ENCODE data around the gene PARG.
"Not testable (repeated sequence)": the region's sequence is repeated elsewhere in the genome, so short reads cannot be mapped to it uniquely, and the experiment has no call there.

PARG gene

DNA sequence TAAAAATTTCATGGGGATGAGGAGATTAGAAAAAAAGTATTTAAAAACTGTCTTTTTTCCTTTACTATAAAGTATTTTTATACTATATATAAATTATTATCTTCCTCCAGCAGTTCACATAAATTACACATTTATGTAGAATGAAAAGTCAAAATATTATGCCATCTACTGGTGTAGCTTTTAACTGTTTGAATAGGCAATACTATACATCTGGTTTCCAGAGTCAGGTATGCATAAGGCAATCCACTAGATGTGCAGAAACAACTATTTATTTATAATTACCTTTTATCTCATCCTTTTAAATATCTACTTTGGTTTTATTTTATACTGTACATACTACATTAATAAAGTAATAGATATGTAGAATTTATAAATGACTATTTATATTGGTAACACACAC lies 25.4 kb downstream of the PARG start:
- DNase-seq (ENCODE audit: low read depth); H3K4me3 ChIP-seq (ENCODE audit: low read depth, low read length): not testable (repeated sequence)

DNA sequence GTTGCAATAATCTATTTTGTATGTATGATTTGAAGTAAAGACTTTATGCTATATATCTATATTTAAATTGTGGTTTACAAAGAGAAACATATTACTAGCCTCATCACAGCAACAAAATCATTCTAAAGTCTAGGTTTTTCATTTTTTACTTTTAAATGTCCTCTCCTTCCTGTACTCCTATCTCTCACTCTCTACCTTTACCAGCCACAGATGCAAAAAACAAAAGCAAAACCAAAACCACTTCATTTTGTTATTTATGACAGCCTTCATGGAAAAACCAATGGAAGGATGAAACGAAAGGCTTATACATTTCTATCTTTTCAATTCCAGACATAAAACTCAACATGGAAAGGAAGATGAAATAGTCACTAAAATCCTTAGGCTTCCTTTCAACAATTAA lies 31.5 kb downstream of the PARG start:
- DNase-seq (ENCODE audit: low read depth); H3K4me3 ChIP-seq (ENCODE audit: low read depth, low read length): not testable (repeated sequence)

DNA sequence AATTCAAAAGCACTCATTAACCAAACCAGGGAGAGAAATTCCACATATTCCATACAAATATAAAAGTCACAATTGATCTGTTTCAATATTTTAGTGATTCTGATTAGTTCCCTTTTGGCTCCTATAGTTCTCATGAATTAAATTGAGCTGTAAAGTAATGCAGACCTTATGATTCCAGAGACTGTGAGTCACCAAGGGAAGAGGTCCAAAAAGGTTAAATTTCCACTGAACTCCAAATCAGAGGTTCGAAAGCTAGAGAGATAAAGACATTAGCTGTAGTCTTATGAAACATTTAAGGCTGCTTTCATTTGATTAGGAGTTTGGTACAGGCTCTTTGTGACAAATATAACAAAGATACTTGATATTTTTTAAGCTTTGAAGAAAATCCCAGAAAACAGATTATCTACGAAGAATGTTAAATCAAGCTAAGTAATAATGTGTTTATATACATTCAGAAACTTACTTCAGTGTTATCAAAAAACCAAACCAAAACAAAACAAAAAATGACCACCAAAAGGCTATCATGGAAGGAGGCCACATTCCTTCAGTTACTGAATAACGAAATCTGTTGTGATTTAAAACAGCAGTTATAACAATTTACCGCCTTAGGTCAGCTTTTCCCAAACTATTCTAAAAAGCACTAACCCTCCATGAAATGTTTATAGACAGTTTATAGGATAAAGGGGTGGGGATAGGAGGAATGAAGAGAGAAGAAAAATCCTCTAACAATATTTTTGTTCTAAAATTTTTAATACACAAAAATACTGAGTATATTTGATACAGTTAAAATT lies 33.3 kb downstream of the PARG start:
- DNase-seq (ENCODE audit: low read depth); H3K4me3 ChIP-seq (ENCODE audit: low read depth, low read length): not testable (repeated sequence)

DNA sequence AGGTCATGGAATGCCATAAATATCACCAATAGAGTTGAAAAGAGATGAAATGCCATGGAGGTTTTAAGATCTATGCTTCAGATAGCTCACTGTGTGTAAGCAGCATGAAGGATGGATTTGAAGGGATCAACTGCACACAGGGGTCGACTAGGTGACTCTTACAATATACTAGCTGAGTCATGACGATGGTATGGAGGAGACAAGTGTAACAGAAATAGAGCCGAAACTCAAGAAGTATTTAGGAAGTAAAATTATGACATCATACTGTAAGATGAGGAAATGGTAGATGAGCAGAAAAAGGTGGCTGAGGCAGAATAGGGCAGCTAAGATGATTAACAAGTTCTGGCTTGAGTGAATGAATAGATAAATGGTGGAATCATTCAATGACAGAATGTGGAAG lies 38.0 kb downstream of the PARG start:
- not testable (repeated sequence) for DNase-seq (ENCODE audit: low read depth); H3K4me3 ChIP-seq (ENCODE audit: low read depth, low read length)

DNA sequence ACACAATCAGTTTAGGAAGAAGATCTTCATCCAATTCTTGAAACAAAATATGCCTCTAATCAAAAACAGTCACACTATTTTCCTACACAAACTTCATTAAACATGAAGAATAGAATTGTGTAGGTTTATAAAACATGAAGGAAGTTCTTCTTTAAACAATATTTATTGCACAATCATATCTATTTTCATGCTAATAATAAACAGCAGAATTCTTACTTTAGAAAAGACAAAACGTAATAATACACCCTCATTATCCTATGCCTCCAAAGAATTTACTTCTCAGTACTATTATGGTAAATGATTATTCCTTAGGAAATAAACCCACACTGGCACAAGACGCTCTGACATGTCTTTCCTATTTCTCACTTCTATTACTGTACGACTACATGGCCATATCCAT lies 41.4 kb downstream of the PARG start:
- H3K4me3 ChIP-seq (ENCODE audit: low read depth, low read length); DNase-seq (ENCODE audit: low read depth): not testable (repeated sequence)

DNA sequence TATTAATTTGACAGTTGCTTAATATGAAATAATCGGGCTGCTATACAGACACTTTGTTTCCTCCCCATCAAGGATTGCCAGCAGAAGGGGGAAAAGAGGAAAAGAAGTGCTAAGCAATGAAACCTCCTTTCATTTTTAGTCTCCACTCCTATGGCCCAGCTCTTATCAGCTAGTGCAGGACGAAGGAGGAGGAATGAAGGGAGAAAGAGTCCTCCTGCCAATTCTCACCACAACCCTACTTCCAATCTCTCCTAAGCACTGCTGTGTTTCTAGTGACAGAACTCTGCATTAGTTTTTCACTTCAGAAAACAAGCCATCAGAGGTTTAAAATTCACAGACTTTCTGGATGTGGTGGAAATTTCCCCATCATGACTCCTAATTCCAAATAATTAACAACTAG lies 41.8 kb downstream of the PARG start:
- not testable (repeated sequence) for H3K4me3 ChIP-seq (ENCODE audit: low read depth, low read length); DNase-seq (ENCODE audit: low read depth)

DNA sequence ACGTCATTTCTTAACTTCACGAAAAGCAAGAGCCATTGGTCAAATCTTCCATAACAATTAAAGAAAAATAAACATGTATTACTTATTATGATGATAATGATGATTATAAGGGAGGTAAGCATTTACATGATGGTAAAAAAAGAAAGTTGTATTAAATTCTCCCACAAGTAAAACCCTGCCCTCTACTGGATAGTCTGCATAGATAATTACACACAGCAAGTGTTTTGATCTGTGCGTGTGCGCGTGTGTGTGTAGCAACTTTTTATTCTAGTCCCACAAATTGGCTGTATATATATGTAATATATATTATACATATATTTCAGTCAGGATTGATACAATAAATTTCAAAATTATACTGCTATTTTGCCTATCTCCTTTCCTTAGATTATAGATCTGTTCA lies 51.8 kb downstream of the PARG start:
- not testable (repeated sequence) for H3K4me3 ChIP-seq (ENCODE audit: low read depth, low read length); DNase-seq (ENCODE audit: low read depth)

DNA sequence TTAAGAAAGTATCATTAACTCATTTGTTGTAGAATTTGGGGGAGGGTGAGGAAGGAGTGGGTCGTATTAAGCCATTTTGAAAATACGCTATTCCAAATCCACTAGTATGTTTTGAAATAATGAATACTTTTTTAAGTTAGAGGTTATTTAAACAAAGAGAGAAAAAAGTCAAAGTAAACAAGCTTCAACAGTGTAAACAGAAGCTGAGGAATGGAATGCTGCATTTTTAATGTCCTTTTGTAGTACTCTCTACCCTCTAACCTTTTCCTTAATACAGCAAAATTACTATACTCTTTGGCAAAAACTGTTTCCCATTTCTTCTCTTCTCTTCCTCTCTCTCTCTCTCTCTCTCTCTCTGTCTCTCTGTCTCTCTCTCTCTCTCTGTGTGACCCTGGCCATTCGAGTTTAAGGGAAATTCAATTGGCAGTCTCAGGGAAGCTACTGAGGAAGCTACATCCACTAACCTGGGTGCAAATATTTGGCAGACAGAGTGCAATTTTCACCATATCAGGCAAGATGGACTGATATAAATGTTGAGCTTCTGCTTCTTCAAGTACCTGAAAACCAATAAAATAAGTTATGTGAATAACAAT lies 57.0 kb downstream of the PARG start:
- not testable (repeated sequence) for DNase-seq (ENCODE audit: low read depth); H3K4me3 ChIP-seq (ENCODE audit: low read depth, low read length)

DNA sequence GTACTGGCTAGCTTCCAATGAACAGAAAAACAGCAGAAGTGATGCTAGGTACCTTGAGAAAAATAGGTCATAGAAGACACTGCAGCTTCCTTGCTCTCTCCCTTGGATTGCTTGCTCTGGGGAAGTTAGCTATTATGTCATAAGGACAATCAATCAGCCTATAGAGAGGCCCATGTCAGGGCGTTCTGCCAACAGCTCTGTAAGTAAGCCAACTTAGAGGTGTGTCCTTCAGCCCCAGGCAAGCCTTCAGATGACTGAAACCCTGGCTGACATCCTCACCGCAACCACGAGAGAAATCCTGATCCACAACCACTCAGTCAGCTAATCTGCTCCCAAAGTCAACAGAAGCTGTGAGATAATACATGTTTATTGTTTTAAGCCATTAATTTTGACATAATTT lies 58.0 kb downstream of the PARG start:
- not testable (repeated sequence) for H3K4me3 ChIP-seq (ENCODE audit: low read depth, low read length); DNase-seq (ENCODE audit: low read depth)

DNA sequence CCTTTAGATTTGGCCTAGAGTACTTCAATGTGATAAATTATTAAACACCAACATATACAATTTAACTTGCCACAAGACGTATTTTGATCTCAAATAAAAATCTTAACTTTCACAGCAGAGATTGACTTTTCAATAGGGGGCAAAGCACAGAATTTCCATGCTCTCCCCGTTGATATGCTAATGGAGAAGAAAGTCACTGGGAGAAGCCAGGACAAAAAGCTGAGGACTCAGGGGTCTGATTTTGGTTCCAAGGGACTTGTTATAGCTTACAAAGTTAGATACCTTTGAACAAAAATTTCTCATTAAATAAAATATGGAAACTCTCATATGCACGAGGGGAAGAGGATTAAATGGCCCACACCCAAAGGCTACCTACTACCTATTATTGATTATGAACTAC lies 59.5 kb downstream of the PARG start:
- H3K4me3 ChIP-seq (ENCODE audit: low read depth, low read length); DNase-seq (ENCODE audit: low read depth): not testable (repeated sequence)

DNA sequence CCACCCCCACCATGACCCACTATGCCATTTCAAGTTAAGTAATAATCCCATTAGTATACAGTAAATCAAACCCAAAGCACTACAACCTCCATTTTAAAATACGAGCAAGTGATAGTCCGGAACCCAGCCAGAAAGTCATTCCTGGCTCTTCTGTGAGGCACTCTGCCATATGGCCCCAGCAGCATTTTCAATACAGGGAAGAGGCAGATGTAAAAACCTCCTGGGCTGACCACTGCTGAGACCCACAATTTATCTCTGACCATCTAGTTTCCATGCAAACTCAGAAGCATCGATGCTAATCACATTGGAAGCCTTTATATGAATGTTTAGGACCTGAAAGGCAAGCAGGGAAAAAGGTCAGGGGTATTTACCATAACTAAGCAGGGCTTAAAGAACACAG lies 69.1 kb downstream of the PARG start:
- not testable (repeated sequence) for H3K4me3 ChIP-seq (ENCODE audit: low read depth, low read length); DNase-seq (ENCODE audit: low read depth)

DNA sequence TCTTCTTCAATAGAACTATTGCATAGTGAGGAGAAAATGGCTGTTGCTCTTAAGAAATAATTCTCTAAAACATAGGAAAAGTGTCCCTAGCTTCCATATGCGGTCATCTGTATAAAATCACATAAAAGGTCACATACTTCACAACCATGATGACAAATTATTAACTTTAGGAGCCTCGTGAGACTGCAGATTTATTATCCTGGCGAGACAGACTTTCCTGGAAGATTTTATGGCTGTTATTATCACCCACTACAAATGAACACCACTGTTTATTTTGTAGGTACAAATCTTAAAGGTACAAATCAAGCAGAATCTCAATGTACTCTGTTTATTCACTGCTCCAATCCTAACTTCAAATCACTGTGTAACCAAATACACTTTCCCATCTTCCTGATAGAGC lies 70.4 kb downstream of the PARG start:
- H3K4me3 ChIP-seq (ENCODE audit: low read depth, low read length); DNase-seq (ENCODE audit: low read depth): not testable (repeated sequence)

DNA sequence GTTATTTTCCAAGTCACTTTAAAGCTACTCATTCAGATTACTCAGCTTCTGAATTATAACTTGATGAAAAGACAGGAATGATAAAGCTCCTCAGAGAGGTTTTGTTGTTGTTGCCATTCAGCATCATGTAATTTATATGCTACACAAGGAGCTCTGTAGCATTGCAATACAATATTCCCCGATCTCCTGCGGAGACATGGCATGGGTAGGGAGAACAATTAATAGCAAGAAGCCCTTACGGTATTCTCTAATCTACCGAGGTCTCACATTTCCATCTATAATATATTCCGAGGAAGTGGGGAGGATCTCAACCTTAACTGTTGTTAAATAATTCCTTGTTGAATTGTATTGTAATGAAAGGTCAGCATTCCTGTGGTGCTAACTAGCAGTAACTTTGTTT lies 81.9 kb downstream of the PARG start:
- H3K4me3 ChIP-seq (ENCODE audit: low read depth, low read length); DNase-seq (ENCODE audit: low read depth): not testable (repeated sequence)

DNA sequence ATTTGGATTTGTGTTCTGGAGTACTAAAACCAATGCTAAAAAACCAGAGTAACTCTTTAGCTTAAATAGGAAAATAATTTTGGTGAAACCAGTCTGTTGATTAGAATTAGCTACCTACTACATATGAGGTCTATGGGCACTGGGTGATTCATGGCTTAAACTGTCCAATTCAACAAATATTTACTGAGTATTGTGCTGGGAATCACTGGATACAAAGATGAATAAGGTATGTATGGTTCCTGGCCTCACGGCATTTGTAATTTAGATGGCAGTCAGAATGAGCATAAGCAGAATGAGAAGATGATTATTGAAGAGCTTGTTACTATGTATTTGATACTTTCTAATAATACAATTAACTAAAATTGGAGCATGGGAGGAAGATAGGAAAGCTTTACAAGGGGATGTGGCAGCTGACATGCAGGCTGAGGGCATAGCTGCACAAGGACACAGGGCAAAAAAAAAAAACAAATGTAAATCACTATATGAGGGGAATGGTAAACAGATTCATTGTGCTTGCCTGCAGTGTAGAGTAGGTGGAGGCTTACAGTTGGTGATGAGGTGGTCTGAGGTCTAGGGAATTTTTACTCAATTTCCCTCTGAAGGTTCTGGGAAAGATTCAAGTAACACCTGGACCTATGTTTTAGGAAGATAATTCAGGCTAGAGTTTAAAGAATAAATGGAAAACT lies 83.0 kb downstream of the PARG start:
- not testable (repeated sequence) for H3K4me3 ChIP-seq (ENCODE audit: low read depth, low read length); DNase-seq (ENCODE audit: low read depth)

DNA sequence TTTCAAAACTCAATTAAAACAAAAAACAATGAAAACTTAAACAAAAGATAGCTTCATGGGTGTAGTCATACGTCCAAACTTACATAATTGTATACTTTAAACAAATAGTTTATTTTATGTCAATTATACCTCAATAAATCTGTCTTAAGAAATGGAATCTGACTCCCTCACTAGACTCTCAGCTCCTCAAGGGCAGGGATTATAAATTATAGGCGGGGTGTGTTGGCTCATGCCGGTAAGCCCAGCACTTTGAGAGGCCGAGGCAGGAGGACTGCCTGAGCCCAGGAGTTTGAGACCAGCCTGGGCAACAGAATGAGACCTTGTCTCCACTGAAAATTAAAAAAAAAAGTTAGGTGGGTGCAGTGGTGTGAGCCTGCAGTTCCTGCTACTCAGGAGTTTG lies 92.3 kb downstream of the PARG start:
- not testable (repeated sequence) for H3K4me3 ChIP-seq (ENCODE audit: low read depth, low read length); DNase-seq (ENCODE audit: low read depth)
